A673 (cell line): Measurements from ENCODE around the gene PACRG. TPM values are rescaled to one million over a fixed set of nuclear protein-coding genes. Genes with fewer than 3 reads are reported as not detected.

Experiments
- BruUV-seq: library from RNA; stranded (reverse); fragments of 400-500 nt; replicated peaks from 2 replicates; lab custom pipeline; 2021; lab: Mats Ljungman, UMichigan
- CTCF ChIA-PET: fragments of 300-600 bp; sonication (Branson Sonifier 250); formaldehyde crosslinking; loops from one replicate; lab custom pipeline; 2022; ENCODE audit warnings: antibody characterized with exemption; lab: Charles Lee
- POLR2A ChIA-PET: fragments of 300-600 bp; sonication (Branson Sonifier 250); formaldehyde crosslinking; loops from one replicate; lab custom pipeline; 2022; ENCODE audit warnings: antibody characterized with exemption; ENCODE audit not compliant: low non-redundant PET; lab: Charles Lee
- DNase-seq: peaks from one replicate; pipeline ENCODE4 v3.0.0-alpha.2; 2015; ENCODE audit warnings: low spot score
- H3K27ac ChIP-seq: fragments of 200-600 bp; sonication (generic); 2 replicates; pipeline ENCODE4 v1.5.1; 2016; ENCODE audit warnings: mixed run types, low read depth, mild to moderate bottlenecking, mixed read lengths, antibody characterized with exemption, low read length; ENCODE audit not compliant: poor library complexity, severe bottlenecking
- H3K27me3 ChIP-seq: fragments of 200-600 bp; sonication (generic); replicated peaks from 2 replicates; pipeline ENCODE4 v1.6.1; 2017; ENCODE audit warnings: mixed run types, low read depth, mild to moderate bottlenecking, mixed read lengths, antibody characterized with exemption, low read length; ENCODE audit not compliant: insufficient read depth, poor library complexity
- H3K36me3 ChIP-seq: fragments of 200-600 bp; sonication (generic); 2 replicates; pipeline ENCODE4 v1.6.1; 2016; ENCODE audit warnings: mixed run types, mild to moderate bottlenecking, mixed read lengths, antibody characterized with exemption, low read length; ENCODE audit not compliant: insufficient read depth, poor library complexity, severe bottlenecking
- H3K4me1 ChIP-seq: fragments of 200-600 bp; sonication (generic); 2 replicates; pipeline ENCODE4 v1.6.1; 2017; ENCODE audit warnings: mixed run types, mild to moderate bottlenecking, mixed read lengths, antibody characterized with exemption, low read length; ENCODE audit not compliant: insufficient read depth, poor library complexity, severe bottlenecking
- H3K4me3 ChIP-seq: fragments of 200-600 bp; sonication (generic); 2 replicates; pipeline ENCODE4 v1.5.1; 2016; ENCODE audit warnings: low read depth, mixed run types, mild to moderate bottlenecking, mixed read lengths, low read length; ENCODE audit not compliant: poor library complexity, severe bottlenecking
- H3K9me3 ChIP-seq: fragments of 200-600 bp; sonication (generic); 2 replicates; pipeline ENCODE4 v1.6.1; 2016; ENCODE audit warnings: mixed run types, low read depth, mild to moderate bottlenecking, mixed read lengths, antibody characterized with exemption, low read length; ENCODE audit not compliant: poor library complexity, severe bottlenecking
- CTCF ChIP-seq: fragments of 300-800, 200-600 bp; sonication (generic); conservative IDR thresholded peaks from 2 replicates; pipeline ENCODE4 v1.5.1; 2017; ENCODE audit warnings: low read depth, mild to moderate bottlenecking, antibody characterized with exemption, low read length, moderate library complexity, mixed read lengths
- EZH2 ChIP-seq: fragments of 200-600 bp; sonication (generic); IDR thresholded peaks from 2 replicates; pipeline ENCODE4 v1.6.1; 2017; ENCODE audit warnings: borderline replicate concordance, low read depth, mild to moderate bottlenecking, mixed read lengths, antibody characterized with exemption, low read length; ENCODE audit not compliant: poor library complexity, severe bottlenecking
- intact Hi-C: fragments of 100-400 bp; cut with micrococcal nuclease; formaldehyde crosslinking; loops from one replicate; pipeline ENCODE4 v1.10.0; 2022; ENCODE audit not compliant: unreplicated experiment
- total RNA-seq: library from RNA; stranded (reverse); gene quantifications from 2 replicates; pipeline ENCODE4 v1.2.3, GENCODE V29; 2021

The PACRG gene
- total RNA-seq, 1 experiment from 2014 or later = not detected

- no peak for DNase-seq
- no peaks in the 10 kb centered on the region for H3K9me3 ChIP-seq
- no peak overlapping the region for H3K4me3 ChIP-seq
- no peaks in the 10 kb centered on the region for H3K36me3 ChIP-seq
- TF ChIP-seq CTCF (no peak), EZH2 (no peak)
- ChIA-PET CTCF (no interaction called here), POLR2A (no interaction called here)
- H3K4me1 ChIP-seq = no peaks in the 10 kb centered on the region
- no peaks in the 10 kb centered on the region for H3K27me3 ChIP-seq
- no TSS peak for BruUV-seq
- H3K27ac ChIP-seq = no peak overlapping the region
- intact Hi-C loops = no loop called here
Observed at GRCh38 chr6:163094881-163095280, 367.1 kb downstream of the PACRG start.

GRCh38 chr6:163095401-163095800 is 367.6 kb downstream of the PACRG start:
- no TSS peak for BruUV-seq
- no peaks in the 10 kb centered on the region for H3K4me1 ChIP-seq
- TF ChIP-seq EZH2 = no peak
- no peak for TF ChIP-seq CTCF
- ChIA-PET POLR2A (no interaction called here), CTCF (no interaction called here)
- no peaks in the 10 kb centered on the region for H3K36me3 ChIP-seq
- DNase-seq = no peak
- H3K9me3 ChIP-seq = no peaks in the 10 kb centered on the region
- no peak overlapping the region for H3K4me3 ChIP-seq
- no peaks in the 10 kb centered on the region for H3K27me3 ChIP-seq
- H3K27ac ChIP-seq = no peak overlapping the region
- intact Hi-C loops = no loop called here

GRCh38 chr6:163098827-163099479 is 371.2 kb downstream of the PACRG start:
- no peaks in the 10 kb centered on the region for H3K36me3 ChIP-seq
- ChIA-PET POLR2A (no interaction called here), CTCF (interaction anchor here (0.6 kb wide), 1 partner anchor 146 kb away, joined by 3 read pairs; no protein-coding TSS in a partner anchor)
- no peak for DNase-seq
- H3K4me1 ChIP-seq = no peaks in the 10 kb centered on the region
- no peak overlapping the region for H3K27ac ChIP-seq
- intact Hi-C loops = no loop called here
- no TSS peak for BruUV-seq
- H3K4me3 ChIP-seq = no peak overlapping the region
- TF ChIP-seq EZH2 (no peak), CTCF (no peak)
- H3K27me3 ChIP-seq = no peaks in the 10 kb centered on the region
- H3K9me3 ChIP-seq = no peaks in the 10 kb centered on the region
